HepG2 (cell line): ENCODE measurements around the gene EIF5A. TPM values are rescaled to one million over a fixed set of nuclear protein-coding genes. Genes with fewer than 3 reads are reported as not detected.
A peak's percentile ranks its signal among the peaks of the same experiment; 100 is the strongest.

ENCODE experiments used
- ATF7 ChIP-seq, 2 experiments: fragments of 450-650 bp in 1 of 2; sonication (generic) in 1 of 2; formaldehyde crosslinking in 1 of 2; IDR thresholded peaks; 2 replicates each; pipeline versions ENCODE4 v1.4.0 to v1.6.1; 2016 to 2020; ENCODE audit warnings: antibody characterized with exemption in 1 of 2, mild to moderate bottlenecking in 1 of 2, missing genetic modification reagents in 1 of 2
- BRD4 ChIP-seq: sonication (generic); formaldehyde crosslinking; IDR thresholded peaks from 2 replicates; pipeline ENCODE4 v1.4.0; 2020; ENCODE audit warnings: missing genetic modification reagents
- CENPX ChIP-seq: sonication (generic); formaldehyde crosslinking; IDR thresholded peaks from 2 replicates; pipeline ENCODE4 v1.9.0; 2021; ENCODE audit warnings: mild to moderate bottlenecking, missing genetic modification reagents, moderate library complexity
- CSRNP1 ChIP-seq: sonication (generic); formaldehyde crosslinking; IDR thresholded peaks from 2 replicates; pipeline ENCODE4 v1.8.1; 2023; ENCODE audit warnings: mild to moderate bottlenecking, missing genetic modification reagents
- E2F2 ChIP-seq: sonication (generic); formaldehyde crosslinking; IDR thresholded peaks from 2 replicates; pipeline ENCODE4 v1.4.0; 2020; ENCODE audit warnings: missing genetic modification reagents, borderline replicate concordance
- FOXA1 ChIP-seq, 2 experiments: fragments of 450-650 bp in 1 of 2; sonication (generic) in 1 of 2; formaldehyde crosslinking in 1 of 2; IDR thresholded peaks; 2 replicates each; pipeline versions ENCODE4 v1.4.0 to v1.6.1; 2016 to 2020; ENCODE audit warnings: missing genetic modification reagents in 1 of 2
- IKZF1 ChIP-seq: fragments of 450-650 bp; IDR thresholded peaks from 2 replicates; pipeline ENCODE4 v1.7.1; 2016
- MAFK ChIP-seq, 2 experiments: IDR thresholded peaks in 1 of 2; conservative IDR thresholded peaks in 1 of 2; 2 replicates each; pipeline ENCODE4 v1.6.1; 2011; ENCODE audit warnings: improper control_type of control experiment in 2 of 2, low read length in 2 of 2
- MIER3 ChIP-seq: IDR thresholded peaks from 2 replicates; pipeline ENCODE4 v1.6.1; 2016; ENCODE audit warnings: missing compliant biosample characterization, borderline replicate concordance
- NR2C2 ChIP-seq: sonication (generic); formaldehyde crosslinking; IDR thresholded peaks from 2 replicates; pipeline ENCODE4 v1.4.0; 2020; ENCODE audit warnings: missing genetic modification reagents, mild to moderate bottlenecking, moderate library complexity, borderline replicate concordance
- SRF ChIP-seq: IDR thresholded peaks from 2 replicates; pipeline ENCODE4 v1.6.1; 2011; ENCODE audit warnings: mild to moderate bottlenecking, low read depth, low read length, moderate library complexity
- TFDP2 ChIP-seq: sonication (generic); formaldehyde crosslinking; IDR thresholded peaks from 2 replicates; pipeline ENCODE4 v1.4.0; 2020; ENCODE audit warnings: missing genetic modification reagents
- ZNF256 ChIP-seq: sonication (generic); formaldehyde crosslinking; conservative IDR thresholded peaks from 2 replicates; pipeline ENCODE4 v1.4.0; 2020; ENCODE audit warnings: missing genetic modification reagents
- ZNF446 ChIP-seq: sonication (generic); formaldehyde crosslinking; IDR thresholded peaks from 2 replicates; pipeline ENCODE4 v1.5.0; 2020; ENCODE audit warnings: mild to moderate bottlenecking, missing genetic modification reagents
- ZNF563 ChIP-seq: sonication (generic); formaldehyde crosslinking; IDR thresholded peaks from 2 replicates; pipeline ENCODE4 v1.8.0; 2022; ENCODE audit warnings: mild to moderate bottlenecking, moderate library complexity, missing genetic modification reagents
- ZNF644 ChIP-seq: IDR thresholded peaks from 2 replicates; pipeline ENCODE4 v1.6.1; 2016; ENCODE audit warnings: low read depth
- ZNF879 ChIP-seq: sonication (generic); formaldehyde crosslinking; IDR thresholded peaks from 2 replicates; pipeline ENCODE4 v1.8.1; 2023; ENCODE audit warnings: missing genetic modification reagents
- polyA plus RNA-seq, 8 experiments: library from polyadenylated mRNA; depleted of rRNA in 3 of 8; stranded (reverse) in 7 of 8; unstranded in 1 of 8; fragments of >200 nt; fragmentation: Illumina TruSeq in 4 of 8; extraction: Trizol in 4 of 8; gene quantifications; 2 replicates each; pipeline versions ENCODE4 v1.2.1 to v1.2.3, GENCODE V29; 2011 to 2016; ENCODE audit warnings: low read depth in 4 of 8, missing spikeins in 1 of 8, mixed read lengths in 1 of 8; ENCODE audit not compliant: insufficient read depth in 1 of 8
- total RNA-seq, 5 experiments: library from RNA; depleted of rRNA; stranded (reverse); fragments of >200 nt; fragmentation: Illumina TruSeq; extraction: Trizol; gene quantifications; 2 replicates each; pipeline ENCODE4 v1.2.3, GENCODE V29; 2016; ENCODE audit warnings: low read depth in 1 of 5
- TF ChIP-seq, protein P1 (sequence below): sonication (generic); formaldehyde crosslinking; IDR thresholded peaks from 2 replicates; pipeline ENCODE4 v1.5.0; 2020; ENCODE audit warnings: mild to moderate bottlenecking, missing genetic modification reagents
- TF ChIP-seq, protein P2 (sequence below): sonication (generic); formaldehyde crosslinking; IDR thresholded peaks from 2 replicates; pipeline ENCODE4 v1.8.0; 2023; ENCODE audit warnings: mild to moderate bottlenecking, missing genetic modification reagents
- TF ChIP-seq, protein P3 (sequence below): IDR thresholded peaks from 2 replicates; pipeline ENCODE4 v1.6.1; 2016

EIF5A gene
- total and polyA plus RNA-seq, 2 of the 13 experiments (the other 11 are each of a cell fraction or from before 2014, with no cell fraction given): 319 to 337 TPM

GRCh38 chr17:7314719-7315569 is 7.5 kb downstream of the EIF5A start, which contains the start of gene GPS2 (continued):
- peak; percentile 88 for TF ChIP-seq ZNF446 (CRISPR knock-in tag)
- TF ChIP-seq, protein P1, sequence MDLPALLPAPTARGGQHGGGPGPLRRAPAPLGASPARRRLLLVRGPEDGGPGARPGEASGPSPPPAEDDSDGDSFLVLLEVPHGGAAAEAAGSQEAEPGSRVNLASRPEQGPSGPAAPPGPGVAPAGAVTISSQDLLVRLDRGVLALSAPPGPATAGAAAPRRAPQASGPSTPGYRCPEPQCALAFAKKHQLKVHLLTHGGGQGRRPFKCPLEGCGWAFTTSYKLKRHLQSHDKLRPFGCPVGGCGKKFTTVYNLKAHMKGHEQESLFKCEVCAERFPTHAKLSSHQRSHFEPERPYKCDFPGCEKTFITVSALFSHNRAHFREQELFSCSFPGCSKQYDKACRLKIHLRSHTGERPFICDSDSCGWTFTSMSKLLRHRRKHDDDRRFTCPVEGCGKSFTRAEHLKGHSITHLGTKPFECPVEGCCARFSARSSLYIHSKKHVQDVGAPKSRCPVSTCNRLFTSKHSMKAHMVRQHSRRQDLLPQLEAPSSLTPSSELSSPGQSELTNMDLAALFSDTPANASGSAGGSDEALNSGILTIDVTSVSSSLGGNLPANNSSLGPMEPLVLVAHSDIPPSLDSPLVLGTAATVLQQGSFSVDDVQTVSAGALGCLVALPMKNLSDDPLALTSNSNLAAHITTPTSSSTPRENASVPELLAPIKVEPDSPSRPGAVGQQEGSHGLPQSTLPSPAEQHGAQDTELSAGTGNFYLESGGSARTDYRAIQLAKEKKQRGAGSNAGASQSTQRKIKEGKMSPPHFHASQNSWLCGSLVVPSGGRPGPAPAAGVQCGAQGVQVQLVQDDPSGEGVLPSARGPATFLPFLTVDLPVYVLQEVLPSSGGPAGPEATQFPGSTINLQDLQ (CRISPR knock-in tag): no peak
- no peak; the same call in none of the 2 replicates for TF ChIP-seq TFDP2
- TF ChIP-seq ATF7 (IDR thresholded peaks at IDR 0.05): no peak
- TF ChIP-seq ATF7 (CRISPR knock-in tag; IDR thresholded peaks at IDR 0.05): no peak
- no peak for TF ChIP-seq CENPX (CRISPR knock-in tag)
- no peak for TF ChIP-seq MAFK (conservative IDR thresholded peaks at IDR 0.05 in 1 of 2, IDR thresholded peaks at IDR 0.05 in 1 of 2; ENCODE audit: low read length in 2 of 2)
- no peak for TF ChIP-seq SRF
- peak; percentile 85 for TF ChIP-seq E2F2
- no peak for TF ChIP-seq ZNF644 (CRISPR knock-in tag)
- no peak for TF ChIP-seq IKZF1
- peak; percentile 77; the same call in 1 of the 2 replicates for TF ChIP-seq CSRNP1 (CRISPR knock-in tag)
- peak; percentile 72; the same call in 1 of the 2 replicates for TF ChIP-seq MIER3
- TF ChIP-seq ZNF879 (CRISPR knock-in tag): no peak
- TF ChIP-seq BRD4: peak; percentile 80; the same call in 1 of the 2 replicates
- TF ChIP-seq FOXA1 (IDR thresholded peaks at IDR 0.05): no peak
- no peak for TF ChIP-seq FOXA1 (CRISPR knock-in tag; IDR thresholded peaks at IDR 0.05)
- 0 out of 2 replicates have a peak, but pooled peaks have one; percentile 28 for TF ChIP-seq ZNF256 (CRISPR knock-in tag)
- TF ChIP-seq ZNF563: peak; percentile 73; the same call in 1 of the 2 replicates
- TF ChIP-seq, protein P2, sequence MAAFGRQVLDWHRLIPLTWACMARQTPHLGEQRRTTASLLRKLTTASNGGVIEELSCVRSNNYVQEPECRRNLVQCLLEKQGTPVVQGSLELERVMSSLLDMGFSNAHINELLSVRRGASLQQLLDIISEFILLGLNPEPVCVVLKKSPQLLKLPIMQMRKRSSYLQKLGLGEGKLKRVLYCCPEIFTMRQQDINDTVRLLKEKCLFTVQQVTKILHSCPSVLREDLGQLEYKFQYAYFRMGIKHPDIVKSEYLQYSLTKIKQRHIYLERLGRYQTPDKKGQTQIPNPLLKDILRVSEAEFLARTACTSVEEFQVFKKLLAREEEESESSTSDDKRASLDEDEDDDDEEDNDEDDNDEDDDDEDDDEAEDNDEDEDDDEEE (CRISPR knock-in tag): peak; percentile 80; the same call in 1 of the 2 replicates
- peak; percentile 99 for TF ChIP-seq NR2C2
- TF ChIP-seq, protein P3, sequence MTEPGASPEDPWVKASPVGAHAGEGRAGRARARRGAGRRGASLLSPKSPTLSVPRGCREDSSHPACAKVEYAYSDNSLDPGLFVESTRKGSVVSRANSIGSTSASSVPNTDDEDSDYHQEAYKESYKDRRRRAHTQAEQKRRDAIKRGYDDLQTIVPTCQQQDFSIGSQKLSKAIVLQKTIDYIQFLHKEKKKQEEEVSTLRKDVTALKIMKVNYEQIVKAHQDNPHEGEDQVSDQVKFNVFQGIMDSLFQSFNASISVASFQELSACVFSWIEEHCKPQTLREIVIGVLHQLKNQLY (CRISPR knock-in tag): peak; percentile 26; the same call in 1 of the 2 replicates
